Non-pigmented ciliary epithelial cell (primary cell): ENCODE data around the gene SNAP25.

Source experiments
- DNase-seq: peaks from one replicate; pipeline ENCODE4 v3.0.0-alpha.2; 2010; ENCODE audit warnings: low read depth

The SNAP25 gene

DNA sequence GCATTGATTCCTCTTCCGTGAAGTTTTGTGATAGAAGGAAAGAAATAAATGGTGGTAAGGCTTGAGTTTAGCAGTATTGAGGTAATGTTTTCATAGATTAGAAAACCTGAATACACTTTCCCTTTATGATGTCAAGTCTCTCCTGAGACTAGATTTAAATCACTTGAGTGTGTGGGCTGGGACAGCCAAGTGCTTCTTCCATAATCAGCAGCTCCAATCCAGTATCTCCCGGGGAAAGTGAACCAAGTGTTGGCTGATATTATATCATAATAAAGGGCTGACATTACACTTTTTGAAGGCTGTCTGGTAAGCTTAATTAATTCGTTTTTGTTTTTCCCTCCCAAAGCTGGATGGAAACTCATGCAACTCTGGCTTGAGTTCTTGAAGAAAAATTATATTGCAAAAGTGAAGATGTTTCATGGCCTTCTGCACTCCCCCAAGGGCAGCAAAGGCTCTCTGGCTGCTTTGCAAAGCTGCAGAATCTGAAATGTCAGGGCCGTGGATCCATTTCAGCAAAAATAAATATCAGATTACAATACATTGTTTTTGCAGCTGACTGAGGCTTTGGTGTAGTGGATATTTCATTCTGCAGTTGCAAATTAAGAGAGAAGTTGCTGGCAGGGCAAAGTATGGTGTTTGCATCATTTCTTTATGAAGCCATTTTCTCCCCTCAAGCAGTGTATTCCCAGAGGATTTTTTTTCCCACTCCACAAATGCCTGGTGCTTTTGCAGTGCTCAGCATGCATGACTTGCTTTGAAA is 114.2 kb downstream of the SNAP25 start:
- DNase-seq, result no peak

DNA sequence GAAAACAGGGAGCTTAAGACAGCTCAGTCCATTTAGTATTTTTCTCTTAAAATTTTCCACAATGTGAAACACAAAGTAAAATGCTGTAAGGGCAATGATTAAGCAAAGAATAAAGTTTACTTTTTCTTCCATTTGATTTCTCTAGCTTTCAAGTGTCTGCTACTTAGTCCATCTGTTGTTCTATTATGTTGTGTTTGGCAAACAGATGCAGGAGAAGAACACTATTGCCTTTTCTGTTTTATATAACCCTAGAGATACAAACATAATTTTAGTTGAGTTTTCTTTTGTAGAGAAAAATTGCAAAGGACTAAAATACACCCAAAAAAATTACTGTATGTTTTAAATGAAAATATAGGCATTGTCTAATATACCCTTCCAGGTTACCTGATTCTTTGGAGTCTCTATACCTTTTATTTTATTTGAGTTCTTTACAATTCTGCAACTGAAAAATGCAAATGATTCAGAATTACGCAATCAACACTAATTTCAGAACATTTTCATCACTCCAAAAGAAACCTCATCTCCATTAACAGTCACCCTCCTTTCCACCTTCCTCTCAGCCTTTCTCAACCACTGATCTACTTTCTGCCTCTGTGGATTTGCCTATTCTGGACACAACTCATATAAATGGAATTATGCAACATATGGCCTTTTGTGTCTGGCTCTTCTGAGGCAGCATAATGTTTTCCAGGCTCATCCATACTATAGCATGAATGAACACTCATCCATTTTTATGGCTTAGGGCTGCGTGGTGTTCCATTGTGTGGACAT is 118.5 kb downstream of the SNAP25 start:
- DNase-seq, result no peak

DNA sequence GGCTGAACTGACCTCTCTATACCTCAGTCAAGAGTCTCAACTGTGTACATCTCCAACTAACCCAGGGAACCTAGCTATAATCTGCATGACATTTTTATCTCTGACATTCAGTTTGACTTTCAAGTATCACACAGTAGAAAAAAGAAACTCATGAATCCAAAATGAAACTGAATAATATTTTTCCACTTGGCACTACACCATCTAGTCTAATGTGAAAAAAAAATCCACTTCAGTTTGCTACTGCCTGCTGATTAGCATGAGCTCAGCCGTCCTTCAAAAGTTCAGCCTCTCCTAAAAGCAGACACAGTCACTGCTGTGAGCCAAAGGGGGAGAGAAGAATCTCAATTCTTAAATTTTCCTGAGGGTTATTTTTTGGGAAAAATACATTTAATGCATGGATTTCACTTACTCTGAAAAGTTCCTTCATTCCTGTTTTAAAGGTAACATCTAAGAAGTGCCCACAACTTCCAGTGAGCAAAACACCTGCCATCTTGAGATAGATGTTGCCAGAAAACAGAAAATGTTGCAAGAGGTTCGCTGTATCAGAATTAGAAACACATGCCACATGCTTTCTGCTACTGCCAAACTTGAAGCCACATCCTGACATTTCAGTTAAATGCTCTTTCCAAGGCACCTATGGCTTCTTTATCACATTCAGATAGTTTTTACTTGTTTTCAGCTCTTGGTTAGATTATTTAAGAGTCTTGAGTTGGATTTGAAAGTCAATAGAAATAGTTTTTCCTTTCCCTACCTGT is 120.0 kb downstream of the SNAP25 start:
- no peak for DNase-seq

DNA sequence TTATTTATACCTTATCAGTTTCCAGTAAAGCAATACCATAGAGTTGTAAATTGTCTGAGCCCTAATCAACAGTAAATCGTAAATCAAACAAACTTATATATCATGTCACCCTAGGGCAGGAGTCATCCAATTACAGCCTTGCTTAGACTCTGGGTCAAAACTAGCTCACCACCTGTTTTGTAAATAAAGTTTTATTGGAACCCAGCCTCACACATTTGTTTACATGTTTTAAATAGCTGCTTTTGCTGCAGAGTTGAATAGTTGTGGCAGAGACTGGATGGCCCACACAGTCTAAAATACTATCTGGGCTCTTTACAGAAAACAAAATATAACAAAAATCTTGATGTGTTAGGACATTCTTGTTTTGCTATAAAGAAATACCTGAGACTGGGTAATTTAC is 121.0 kb downstream of the SNAP25 start:
- DNase-seq, result no peak

DNA sequence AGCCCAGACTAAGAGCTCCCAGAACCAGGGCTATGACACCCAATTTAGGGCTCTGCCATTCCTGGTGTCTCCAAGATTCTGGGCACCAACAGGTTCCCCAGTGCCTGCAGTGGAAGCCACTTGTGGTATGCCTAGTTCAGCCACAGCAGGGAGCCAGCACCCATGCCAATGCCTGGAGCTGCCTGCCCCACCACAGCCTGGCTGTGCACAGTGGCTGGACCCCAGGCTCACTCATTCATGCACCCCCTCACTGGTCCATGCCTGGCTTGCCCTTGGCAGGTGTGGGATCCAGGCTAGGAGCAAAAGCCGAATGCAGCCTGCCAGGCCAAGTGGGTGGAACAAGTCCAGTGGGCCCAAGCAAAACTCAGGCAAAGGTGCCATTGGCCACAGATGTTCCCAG is 123.5 kb downstream of the SNAP25 start:
- DNase-seq, result no peak

DNA sequence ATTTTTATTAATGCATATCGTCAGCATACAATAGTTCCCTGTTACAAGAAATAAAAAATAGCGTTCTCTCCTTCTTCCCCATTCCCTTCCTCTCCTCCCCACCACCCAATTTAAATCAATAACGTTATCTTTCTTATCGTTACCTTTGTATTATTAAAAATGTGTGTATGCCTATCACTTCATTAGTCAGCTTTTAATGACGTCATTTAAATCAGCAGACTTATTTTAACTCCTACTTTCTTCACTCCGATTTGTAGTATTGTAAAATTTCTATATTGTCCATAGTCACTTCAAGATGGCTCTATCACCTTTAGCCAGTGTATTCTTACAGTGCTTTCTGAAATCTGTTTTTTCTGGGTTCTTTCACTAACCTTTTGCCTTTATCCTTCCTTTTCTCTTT is 126.3 kb downstream of the SNAP25 start:
- no peak for DNase-seq

DNA sequence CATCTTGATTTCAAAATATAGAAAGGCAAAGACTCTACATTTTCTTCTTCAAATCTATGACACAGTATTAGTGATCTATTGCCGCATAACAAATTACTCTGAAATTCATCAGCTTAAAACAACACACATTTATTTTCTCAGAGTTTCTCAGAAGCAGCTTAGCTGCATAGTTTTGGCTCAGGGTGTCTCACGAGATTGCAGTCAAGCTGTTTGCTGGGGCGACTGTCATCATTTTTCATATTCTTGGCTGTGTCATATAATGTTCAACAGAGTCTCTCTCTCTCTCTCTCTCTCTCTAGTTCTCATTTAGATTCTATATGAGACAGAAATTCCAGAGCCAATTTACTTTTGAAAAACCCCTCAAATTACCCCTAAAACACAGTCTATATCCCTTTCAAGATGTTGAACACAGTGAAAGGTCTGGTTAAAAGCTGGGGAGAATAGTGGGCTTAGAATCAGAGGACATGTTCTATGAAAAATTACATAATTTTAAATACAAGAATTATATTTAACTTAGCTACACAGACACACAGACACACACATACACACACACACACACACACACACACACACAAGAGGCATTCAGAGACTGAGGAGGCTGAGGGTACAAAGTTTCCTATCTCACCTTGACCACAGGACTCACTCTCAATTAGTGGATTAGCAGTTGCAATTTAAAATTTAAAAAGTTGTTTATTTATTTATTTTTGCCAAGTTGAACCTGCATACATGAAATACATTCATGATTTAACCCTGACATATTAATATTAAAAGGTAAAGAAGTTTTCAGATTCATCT is 128.7 kb downstream of the SNAP25 start:
- DNase-seq, result no peak

DNA sequence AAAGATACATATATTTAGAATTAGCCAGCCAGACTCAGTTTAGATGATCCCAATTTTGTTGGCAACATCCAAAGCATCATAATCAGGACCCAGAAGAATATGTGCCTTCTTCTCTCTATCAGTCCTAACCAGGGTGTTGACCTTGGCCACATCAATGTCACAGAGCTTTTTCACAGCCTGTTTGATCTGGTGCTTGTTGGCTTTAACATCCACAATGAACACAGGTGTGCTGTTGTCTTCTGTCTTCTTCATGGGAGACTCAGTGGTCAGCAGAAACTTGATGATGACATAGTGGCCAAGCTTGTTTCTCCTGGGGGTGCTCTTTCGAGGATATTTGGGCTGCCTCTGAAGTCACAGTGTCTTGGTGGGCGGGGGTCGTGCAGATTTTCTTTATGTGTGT is 130.5 kb downstream of the SNAP25 start:
- no peak for DNase-seq

DNA sequence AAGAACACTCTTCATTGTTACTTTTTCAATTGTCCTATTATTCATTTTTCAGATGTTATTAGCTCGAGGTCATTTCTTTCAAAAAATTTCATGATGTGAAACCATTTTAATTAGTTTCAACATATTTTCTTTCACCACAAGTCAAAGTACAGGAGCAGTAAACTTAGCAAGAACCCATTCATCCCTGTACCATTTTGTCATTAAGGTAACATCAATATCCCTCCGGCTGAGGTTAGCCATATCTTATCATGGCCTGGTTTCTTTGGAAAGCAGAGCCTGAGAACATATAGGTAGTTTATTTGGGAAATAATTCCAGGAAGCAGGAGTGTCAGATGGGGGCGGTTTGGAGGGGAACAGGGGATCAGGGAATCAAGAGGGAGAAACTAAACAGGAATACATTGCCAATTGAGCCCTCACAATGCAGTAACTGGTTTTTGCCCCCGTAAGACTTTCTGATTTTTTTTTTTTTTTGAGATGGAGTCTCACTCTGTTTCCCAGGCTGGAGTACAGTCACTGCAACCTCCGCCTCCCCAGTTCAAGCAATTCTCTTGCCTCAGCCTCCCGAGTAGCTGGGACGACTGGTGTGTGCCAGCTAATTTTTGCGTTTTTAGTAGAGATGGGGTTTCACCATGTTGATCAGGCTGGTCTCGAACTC is 131.7 kb downstream of the SNAP25 start:
- DNase-seq, result no peak

DNA sequence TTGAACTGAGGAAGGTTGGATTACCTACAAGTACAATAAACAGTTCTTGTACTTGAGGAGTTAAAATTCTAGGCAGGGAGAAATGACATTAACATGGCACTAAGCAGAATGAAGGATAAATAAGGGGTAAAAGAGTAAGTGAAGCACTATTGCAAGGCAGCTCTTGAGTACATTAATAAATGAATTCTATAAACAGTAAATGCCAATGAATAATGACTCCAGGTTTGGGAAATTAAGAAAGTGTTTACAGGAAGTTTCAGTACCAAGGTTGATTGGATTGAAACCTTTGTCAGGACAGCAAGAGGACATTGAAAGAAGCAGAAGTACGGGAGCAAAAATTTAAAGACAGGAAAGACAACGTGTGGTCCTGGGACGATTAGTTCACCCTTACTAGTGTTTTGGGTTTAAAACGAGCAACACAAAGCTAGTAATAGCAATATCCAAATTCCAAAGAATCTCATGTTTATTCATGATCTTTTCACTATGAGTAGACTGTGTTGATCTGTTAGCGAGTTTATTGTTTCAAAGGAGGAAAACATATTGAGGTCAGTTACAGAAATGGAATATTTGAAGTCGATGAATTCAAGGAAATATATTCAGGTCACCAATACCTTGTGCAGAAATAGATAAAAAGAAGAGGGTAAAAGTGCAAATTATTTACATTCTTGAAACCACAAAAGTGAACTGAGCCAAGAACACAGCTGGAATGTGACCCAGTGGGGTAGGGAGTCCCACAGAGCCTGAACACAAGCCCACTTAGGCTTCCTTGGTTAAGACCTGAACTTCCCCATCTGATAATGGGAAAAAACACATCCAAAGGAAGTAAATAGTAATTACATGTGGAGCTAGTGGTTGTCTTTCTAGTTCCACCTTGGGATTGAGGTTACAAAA is 134.5 kb downstream of the SNAP25 start:
- DNase-seq, result no peak

DNA sequence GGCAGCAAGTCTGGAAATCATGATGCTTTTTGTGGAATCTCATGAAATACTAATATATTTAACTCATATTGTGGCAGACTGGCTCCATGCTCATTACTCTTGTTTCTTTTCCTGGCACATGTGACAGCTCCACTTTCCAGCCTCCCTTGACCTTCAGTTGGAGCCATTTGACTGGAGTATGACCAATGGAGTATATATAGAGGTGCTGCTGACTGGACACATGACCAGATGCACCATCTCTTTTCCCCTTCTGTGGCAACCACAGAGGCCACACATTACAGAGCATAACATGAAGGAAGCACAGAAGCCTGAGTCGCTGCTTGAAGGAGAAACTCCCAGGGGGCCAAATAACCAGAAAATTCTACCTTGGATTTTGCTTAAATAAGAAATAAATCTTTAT is 138.0 kb downstream of the SNAP25 start:
- DNase-seq, result no peak
